Suprapubic skin (tissue), 4 donors: ENCODE results near the gene PFKFB4. TPM values are rescaled to one million over a fixed set of nuclear protein-coding genes. Genes with fewer than 3 reads are reported as not detected.

Source experiments
- DNase-seq, 2 donors: peaks; one replicate each; pipeline ENCODE4 v3.0.0-alpha.2; 2019; ENCODE audit warnings: low spot score in 2 of 2
- H3K27ac ChIP-seq: fragments of 200-600 bp; sonication (generic); one replicate; pipeline ENCODE4 v1.5.1; 2019
- H3K27me3 ChIP-seq: fragments of 200-600 bp; sonication (generic); one replicate; pipeline ENCODE4 v1.5.1; 2019
- H3K36me3 ChIP-seq: fragments of 200-600 bp; sonication (generic); one replicate; pipeline ENCODE4 v1.5.1; 2019
- H3K4me1 ChIP-seq: fragments of 200-600 bp; sonication (generic); one replicate; pipeline ENCODE4 v1.5.1; 2019
- H3K4me3 ChIP-seq: fragments of 200-600 bp; sonication (generic); one replicate; pipeline ENCODE4 v1.5.1; 2019; ENCODE audit warnings: mild to moderate bottlenecking
- H3K9me3 ChIP-seq: fragments of 200-600 bp; sonication (generic); one replicate; pipeline ENCODE4 v1.5.1; 2019
- EP300 ChIP-seq: sonication (generic); formaldehyde crosslinking; IDR thresholded peaks from one replicate; pipeline ENCODE4 v1.6.1; 2017; ENCODE audit warnings: antibody characterized with exemption
- POLR2A ChIP-seq, 2 donors: fragments of 450-650 bp; IDR thresholded peaks; one replicate each; pipeline ENCODE4 v1.6.1; 2017; ENCODE audit warnings: antibody characterized with exemption in 2 of 2, mild to moderate bottlenecking in 2 of 2, moderate library complexity in 2 of 2
- POLR2AphosphoS5 ChIP-seq, 3 donors: sonication (generic); formaldehyde crosslinking; IDR thresholded peaks; one replicate each; pipeline ENCODE4 v1.6.1; 2017; ENCODE audit warnings: antibody characterized with exemption in 3 of 3
- WGBS: methylation state at CpG from one replicate; pipeline ENCODE4 v1.1.5; 2018; 5-methylcytosine and 5-hydroxymethylcytosine counted together
- total RNA-seq, 4 donors: library from RNA; depleted of rRNA; stranded (reverse); fragments of >200 nt; gene quantifications; one replicate each; pipeline ENCODE4 v1.1.0, GENCODE V29; 2016
- TF ChIP-seq, protein P1 (sequence below), 2 donors: fragments of 200-600 bp in 1 of 2; fragments of 450-650 bp in 1 of 2; sonication (generic) in 1 of 2; IDR thresholded peaks; one replicate each; pipeline ENCODE4 v1.5.1; 2016 to 2019; ENCODE audit warnings: antibody characterized with exemption in 2 of 2, mild to moderate bottlenecking in 1 of 2, moderate library complexity in 1 of 2

The PFKFB4 gene
- total RNA-seq, 4 donors from 2014 or later: 3.6 to 12.7 (median 8.3) TPM

DNA sequence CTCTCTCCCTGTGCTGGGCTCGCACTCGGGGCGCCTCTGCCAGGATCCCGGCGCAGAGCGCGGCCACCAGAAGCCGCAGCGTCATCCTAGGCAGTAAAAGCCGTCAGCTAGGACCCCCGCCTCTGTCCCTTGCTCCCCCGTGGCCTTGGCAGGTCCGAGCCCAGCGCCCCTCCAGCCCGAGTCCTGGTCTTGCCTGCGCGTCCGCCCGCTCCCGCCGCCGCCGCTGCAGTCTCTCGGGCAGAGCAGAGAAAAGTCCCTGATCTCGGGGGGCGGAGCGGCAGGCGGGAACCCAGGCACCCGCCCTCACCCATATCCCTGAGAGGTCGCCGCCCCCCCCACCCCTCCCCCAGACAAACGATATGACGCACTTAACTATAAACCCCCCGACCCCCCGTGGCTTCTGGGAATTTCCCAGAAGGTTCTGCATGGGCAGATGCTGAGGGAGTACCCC lies 38.5 kb upstream of the PFKFB4 start, which contains the start of gene COL7A1:
TSS of gene COL7A1 (minus strand) at position 255 of the 451 bp plus-strand sequence. CDS start at position 85, 170 bp downstream.
- no peak for TF ChIP-seq POLR2AphosphoS5 (IDR thresholded peaks at IDR 0.05)
- no peak for TF ChIP-seq POLR2A (IDR thresholded peaks at IDR 0.05)
- TF ChIP-seq, protein P1, sequence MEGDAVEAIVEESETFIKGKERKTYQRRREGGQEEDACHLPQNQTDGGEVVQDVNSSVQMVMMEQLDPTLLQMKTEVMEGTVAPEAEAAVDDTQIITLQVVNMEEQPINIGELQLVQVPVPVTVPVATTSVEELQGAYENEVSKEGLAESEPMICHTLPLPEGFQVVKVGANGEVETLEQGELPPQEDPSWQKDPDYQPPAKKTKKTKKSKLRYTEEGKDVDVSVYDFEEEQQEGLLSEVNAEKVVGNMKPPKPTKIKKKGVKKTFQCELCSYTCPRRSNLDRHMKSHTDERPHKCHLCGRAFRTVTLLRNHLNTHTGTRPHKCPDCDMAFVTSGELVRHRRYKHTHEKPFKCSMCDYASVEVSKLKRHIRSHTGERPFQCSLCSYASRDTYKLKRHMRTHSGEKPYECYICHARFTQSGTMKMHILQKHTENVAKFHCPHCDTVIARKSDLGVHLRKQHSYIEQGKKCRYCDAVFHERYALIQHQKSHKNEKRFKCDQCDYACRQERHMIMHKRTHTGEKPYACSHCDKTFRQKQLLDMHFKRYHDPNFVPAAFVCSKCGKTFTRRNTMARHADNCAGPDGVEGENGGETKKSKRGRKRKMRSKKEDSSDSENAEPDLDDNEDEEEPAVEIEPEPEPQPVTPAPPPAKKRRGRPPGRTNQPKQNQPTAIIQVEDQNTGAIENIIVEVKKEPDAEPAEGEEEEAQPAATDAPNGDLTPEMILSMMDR (IDR thresholded peaks at IDR 0.05): no peak
- TF ChIP-seq EP300: no peak
- Histone ChIP-seq H3K4me1 (peaks cover 80% of the 10 kb centered on the region), H3K36me3 (peaks cover 27% of the 10 kb centered on the region), H3K27me3 (no peaks in the 10 kb centered on the region), H3K9me3 (no peaks in the 10 kb centered on the region), H3K27ac (peak within 1 kb of the TSS; percentile 90), H3K4me3 (peak within 1 kb of the TSS; percentile 55)
- DNase-seq: no peak
- 0% methylated on average over 21 of the region's 35 CpGs for WGBS

DNA sequence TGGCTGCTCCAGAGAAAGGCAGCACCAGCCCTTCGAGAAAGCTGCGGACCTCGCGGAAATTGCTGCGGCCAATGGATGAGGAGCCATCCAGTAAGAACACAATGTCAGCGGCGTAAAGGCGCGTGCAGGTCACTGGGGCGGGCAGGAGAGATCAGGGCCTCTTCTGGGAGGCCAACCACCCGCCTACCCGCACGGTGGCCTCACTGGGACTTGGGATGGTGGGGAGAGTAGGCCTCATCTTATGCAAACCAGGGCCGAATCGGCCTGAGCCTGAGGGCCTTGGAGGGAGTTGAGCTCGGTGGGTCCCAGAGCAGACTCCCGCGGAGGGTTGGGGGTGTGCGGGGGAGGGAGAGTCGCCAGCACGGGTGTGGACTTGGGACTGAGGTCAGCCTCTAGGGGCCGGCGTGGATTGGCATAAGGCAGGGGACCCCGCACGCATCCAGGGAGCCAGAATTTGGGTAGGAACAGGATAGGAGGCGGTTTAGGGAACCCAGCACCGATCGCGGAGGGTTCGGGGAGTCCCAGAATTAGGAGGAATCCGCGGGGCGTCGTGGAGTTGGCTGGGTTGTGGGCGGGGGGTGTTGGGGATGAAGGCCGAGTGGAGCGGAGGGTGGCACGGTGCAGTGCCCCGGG lies 37.9 kb upstream of the PFKFB4 start:
- TF ChIP-seq POLR2AphosphoS5 (IDR thresholded peaks at IDR 0.05) (no peak), EP300 (no peak), POLR2A (IDR thresholded peaks at IDR 0.05) (no peak)
- TF ChIP-seq, protein P1 (IDR thresholded peaks at IDR 0.05): no peak
- peaks cover 74% of the 10 kb centered on the region for H3K4me1 ChIP-seq

DNA sequence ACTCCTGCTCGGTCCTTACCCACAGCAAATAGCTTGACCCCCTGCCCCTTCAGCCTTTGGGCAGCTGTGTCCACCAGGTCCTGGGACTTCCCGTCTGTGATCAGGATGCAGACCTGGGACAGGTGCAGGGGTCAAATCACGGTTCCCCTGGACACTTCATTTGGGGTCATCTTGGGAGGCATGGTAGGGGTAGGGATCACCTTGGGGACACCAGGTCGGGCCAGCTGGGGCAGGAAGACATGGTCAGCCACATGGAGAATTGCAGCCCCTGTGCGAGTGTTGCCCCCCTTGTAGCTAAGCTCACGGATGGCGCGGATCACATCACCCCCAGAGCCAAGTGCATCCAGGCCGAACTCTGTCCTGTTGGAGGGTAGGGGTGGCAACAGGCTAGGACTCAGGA lies 36.7 kb upstream of the PFKFB4 start:
- H3K36me3 ChIP-seq: peaks cover 26% of the 10 kb centered on the region
- TF ChIP-seq POLR2A (IDR thresholded peaks at IDR 0.05) (no peak), POLR2AphosphoS5 (IDR thresholded peaks at IDR 0.05) (no peak), EP300 (no peak)
- TF ChIP-seq, protein P1 (IDR thresholded peaks at IDR 0.05): no peak
- no peak for DNase-seq
- H3K27me3 ChIP-seq: no peaks in the 10 kb centered on the region
- no peaks in the 10 kb centered on the region for H3K9me3 ChIP-seq
- H3K4me1 ChIP-seq: peaks cover 62% of the 10 kb centered on the region
- H3K27ac ChIP-seq: no peak overlapping the region
- WGBS: 66% methylated on average over 6 of the region's 9 CpGs
- H3K4me3 ChIP-seq: peak overlapping the region; percentile 55

More for the DNA sequence above, 37.9 kb upstream of the PFKFB4 start:
- Histone ChIP-seq H3K9me3 (no peaks in the 10 kb centered on the region), H3K36me3 (peaks cover 23% of the 10 kb centered on the region), H3K27ac (peak overlapping the region; percentile 79), H3K4me3 (peak overlapping the region; percentile 55), H3K27me3 (no peaks in the 10 kb centered on the region)
- DNase-seq: no peak
- WGBS: 31% methylated on average over 34 of the region's 39 CpGs

DNA sequence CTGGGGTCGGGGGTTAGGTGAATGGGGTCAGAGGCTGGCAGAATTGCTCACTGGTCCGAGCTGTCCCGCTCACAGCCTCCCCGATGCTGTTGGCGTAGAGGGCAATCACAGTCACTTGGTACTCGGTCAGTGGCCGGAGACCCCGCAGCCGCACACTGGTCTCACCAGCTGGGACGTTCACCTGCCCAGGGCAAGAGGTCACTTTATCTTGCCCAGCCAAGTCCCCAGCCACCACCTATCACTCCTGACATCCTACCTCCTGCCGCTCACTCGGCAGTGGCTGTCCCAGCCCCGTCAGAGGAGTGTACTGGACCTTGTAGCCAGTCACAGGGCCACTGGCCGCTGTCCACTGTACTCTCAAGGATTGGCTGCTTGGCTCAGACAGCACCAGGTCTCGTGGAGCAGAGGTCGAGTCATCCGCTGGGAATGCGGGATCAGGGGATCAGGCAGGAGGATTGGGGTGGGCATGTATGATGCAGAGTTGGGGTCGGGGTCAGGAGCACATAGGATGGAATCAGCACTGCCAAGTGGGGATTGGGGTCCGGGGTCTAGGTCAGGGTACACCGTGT lies 36.0 kb upstream of the PFKFB4 start:
- TF ChIP-seq, protein P1 (IDR thresholded peaks at IDR 0.05): no peak
- no peak for TF ChIP-seq POLR2AphosphoS5 (IDR thresholded peaks at IDR 0.05)
- 78% methylated on average over 11 of the region's 21 CpGs for WGBS
- H3K4me3 ChIP-seq: no peak overlapping the region
- peaks cover 32% of the 10 kb centered on the region for H3K36me3 ChIP-seq
- H3K27me3 ChIP-seq: no peaks in the 10 kb centered on the region
- peaks cover 55% of the 10 kb centered on the region for H3K4me1 ChIP-seq
- no peaks in the 10 kb centered on the region for H3K9me3 ChIP-seq
- H3K27ac ChIP-seq: no peak overlapping the region
- no peak for DNase-seq

GRCh38 chr3:48591886-48592518 lies 35.4 kb upstream of the PFKFB4 start:
- Histone ChIP-seq H3K4me1 (peaks cover 49% of the 10 kb centered on the region), H3K27me3 (no peaks in the 10 kb centered on the region), H3K27ac (no peak overlapping the region), H3K9me3 (no peaks in the 10 kb centered on the region), H3K36me3 (peaks cover 36% of the 10 kb centered on the region), H3K4me3 (no peak overlapping the region)
- no peak for DNase-seq
- no peak for TF ChIP-seq POLR2A (IDR thresholded peaks at IDR 0.05)
- 78% methylated on average over 12 of the region's 22 CpGs for WGBS
